ENCODE results near the gene ZCCHC7. TPM values are rescaled to one million over a fixed set of nuclear protein-coding genes. Genes with fewer than 3 reads are reported as not detected.
"Not testable (repeated sequence)": the region's sequence is repeated elsewhere in the genome, so short reads cannot be mapped to it uniquely, and the experiment has no call there.

The ZCCHC7 gene
- total RNA-seq, 1 donor from 2014 or later = 34.5 TPM

- DNase-seq = no peak
These were observed 58.4 kb downstream of the ZCCHC7 start for GRCh38 chr9:37178742-37179141.

- DNase-seq = no peak
These were observed 59.2 kb downstream of the ZCCHC7 start for GRCh38 chr9:37179576-37179975.

GRCh38 chr9:37180138-37180537, 59.8 kb downstream of the ZCCHC7 start:
- DNase-seq = no peak

- no peak for DNase-seq
These were observed 62.3 kb downstream of the ZCCHC7 start for GRCh38 chr9:37182718-37183117.

- no peak for DNase-seq
These were observed 64.8 kb downstream of the ZCCHC7 start for GRCh38 chr9:37184905-37185867.

GRCh38 chr9:37187292-37187691, 66.9 kb downstream of the ZCCHC7 start:
- DNase-seq = no peak

- DNase-seq = no peak
These were observed 67.5 kb downstream of the ZCCHC7 start for GRCh38 chr9:37187713-37188439.

- not testable (repeated sequence) for DNase-seq
These were observed 70.4 kb downstream of the ZCCHC7 start for GRCh38 chr9:37190739-37191138.

- no peak for DNase-seq
These were observed 71.2 kb downstream of the ZCCHC7 start for GRCh38 chr9:37191403-37192089.

GRCh38 chr9:37192803-37193202, 72.4 kb downstream of the ZCCHC7 start:
- DNase-seq = no peak

GRCh38 chr9:37197158-37198038, 77.0 kb downstream of the ZCCHC7 start:
- DNase-seq = no peak

- no peak for DNase-seq
These were observed 77.8 kb downstream of the ZCCHC7 start for GRCh38 chr9:37198039-37198729.

GRCh38 chr9:37198831-37199230, 78.5 kb downstream of the ZCCHC7 start:
- no peak for DNase-seq

GRCh38 chr9:37200433-37201005, 80.1 kb downstream of the ZCCHC7 start:
- no peak for DNase-seq

- no peak for DNase-seq
These were observed 81.2 kb downstream of the ZCCHC7 start for GRCh38 chr9:37201581-37201980.

GRCh38 chr9:37202091-37202490, 81.7 kb downstream of the ZCCHC7 start:
- no peak for DNase-seq

- DNase-seq = not testable (repeated sequence)
These were observed 83.1 kb downstream of the ZCCHC7 start for GRCh38 chr9:37203456-37203855.

- DNase-seq = no peak
These were observed 85.8 kb downstream of the ZCCHC7 start for GRCh38 chr9:37206121-37206620.

- DNase-seq = no peak
These were observed 89.3 kb downstream of the ZCCHC7 start for GRCh38 chr9:37209431-37210386.

Data from occipital lobe (tissue), 2 donors.